H54 (cell line): ENCODE measurements around the gene ITIH5.

Experiments used
- DNase-seq: peaks from one replicate; pipeline ENCODE4 v3.0.0; 2011; ENCODE audit warnings: low spot score, mixed read lengths; ENCODE audit not compliant: insufficient read length
- FAIRE-seq: peaks from 3 replicates; lab custom pipeline; 2011; peaks lifted over from hg19 to GRCh38; lab: Jason Lieb, UNC
- POLR2A ChIP-seq: IDR thresholded peaks from 2 replicates; pipeline ENCODE4 v1.6.1; 2011; ENCODE audit warnings: low read depth, mild to moderate bottlenecking, low read length

ITIH5 gene

DNA sequence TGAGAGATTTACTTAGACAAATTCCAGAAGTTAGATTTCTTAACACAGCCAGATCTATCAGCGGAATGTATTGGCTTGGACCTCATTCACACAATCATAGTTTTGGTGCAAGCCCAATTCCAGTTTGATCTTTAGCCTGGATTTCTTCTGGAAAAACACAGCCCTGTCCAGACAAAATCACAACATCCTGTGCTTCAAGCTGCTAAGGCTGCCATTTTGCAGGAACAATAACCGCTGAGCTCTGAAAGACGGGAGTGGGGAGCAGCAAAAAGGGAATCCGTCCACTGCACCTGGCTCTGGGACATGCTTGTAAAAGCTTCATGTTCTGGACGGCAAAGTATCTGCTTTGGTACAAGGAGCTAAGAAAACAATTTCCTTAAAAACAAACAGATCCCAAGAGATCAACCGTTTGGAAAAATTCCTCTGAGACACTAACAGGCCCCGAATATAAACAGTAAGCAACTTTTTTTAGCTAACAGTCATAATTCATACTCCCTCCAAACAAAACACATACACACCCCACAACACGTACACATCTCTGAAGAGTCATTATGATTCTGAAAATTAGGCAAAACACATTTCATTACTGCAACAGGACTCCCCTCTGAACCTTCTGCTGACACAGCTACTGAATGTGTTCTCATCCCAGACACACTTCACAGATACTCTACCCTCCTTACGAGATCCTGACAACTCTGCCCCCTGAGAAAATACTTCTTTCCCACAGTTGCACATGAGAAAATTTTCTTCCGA, 32.4 kb downstream of the ITIH5 start:
- FAIRE-seq = no peak
- no peak for DNase-seq
- no peak for TF ChIP-seq POLR2A

DNA sequence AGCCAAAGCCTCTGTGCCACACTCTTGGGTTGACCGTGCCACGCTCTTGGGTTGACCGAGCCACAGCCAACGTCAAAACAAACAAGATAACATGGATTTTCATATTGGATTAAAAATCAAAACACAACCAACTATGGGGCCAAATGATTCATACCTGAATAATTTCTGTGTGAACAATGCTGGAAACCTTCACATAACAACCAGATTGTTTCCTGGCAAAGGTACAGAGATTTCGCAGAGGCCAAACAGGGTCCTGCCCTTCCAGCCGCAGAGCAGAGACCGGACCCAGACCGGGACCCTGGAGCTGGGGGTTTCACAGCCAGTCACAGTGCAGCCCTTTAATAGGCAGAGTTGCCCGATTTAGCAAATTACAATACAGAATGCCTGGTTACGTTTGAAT, 40.5 kb downstream of the ITIH5 start:
- no peak for FAIRE-seq
- TF ChIP-seq POLR2A = no peak

DNA sequence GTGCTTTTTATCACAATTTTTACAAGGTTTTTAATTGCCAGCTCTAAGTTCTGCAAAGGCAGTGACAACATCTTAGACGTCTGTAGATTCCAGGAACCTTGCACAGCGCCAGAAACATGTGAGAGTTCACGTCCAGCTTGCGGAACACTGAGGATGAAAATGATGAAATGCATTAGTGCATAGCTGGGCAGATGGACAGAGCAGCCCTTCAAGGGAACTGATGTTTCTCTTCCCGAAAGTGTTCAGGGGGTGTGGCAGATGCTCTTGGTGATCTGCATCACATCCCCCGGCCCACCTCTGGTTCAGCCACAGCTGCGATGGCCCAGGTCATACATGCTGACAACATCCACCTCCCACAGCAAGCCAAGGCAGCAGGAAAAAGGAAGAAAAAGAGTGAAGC, 40.9 kb downstream of the ITIH5 start:
- no peak for FAIRE-seq

More for the DNA sequence above, 40.5 kb downstream of the ITIH5 start:
- no peak for DNase-seq

DNA sequence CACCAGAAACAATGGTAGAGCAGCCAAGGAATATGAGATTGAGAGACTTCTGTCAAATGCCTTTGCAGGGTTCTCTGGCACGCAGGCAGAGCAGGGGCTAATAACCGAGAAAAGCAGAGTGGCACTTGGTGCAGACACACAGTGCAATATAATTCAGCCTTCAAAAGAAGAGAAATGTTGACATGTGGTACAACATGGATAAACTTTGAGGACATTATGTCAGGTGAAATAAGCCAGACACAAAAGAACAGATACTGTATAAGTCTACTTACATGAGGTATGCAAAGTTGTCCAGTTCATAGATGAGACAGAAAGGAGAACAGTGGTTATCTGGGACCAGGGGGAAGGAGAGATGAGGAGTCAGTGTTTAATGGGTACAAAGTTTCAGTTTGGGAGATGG, 41.8 kb downstream of the ITIH5 start:
- FAIRE-seq (no peak), DNase-seq (no peak)
- TF ChIP-seq POLR2A = no peak

More for the DNA sequence above, 40.9 kb downstream of the ITIH5 start:
- DNase-seq = no peak
- no peak for TF ChIP-seq POLR2A

DNA sequence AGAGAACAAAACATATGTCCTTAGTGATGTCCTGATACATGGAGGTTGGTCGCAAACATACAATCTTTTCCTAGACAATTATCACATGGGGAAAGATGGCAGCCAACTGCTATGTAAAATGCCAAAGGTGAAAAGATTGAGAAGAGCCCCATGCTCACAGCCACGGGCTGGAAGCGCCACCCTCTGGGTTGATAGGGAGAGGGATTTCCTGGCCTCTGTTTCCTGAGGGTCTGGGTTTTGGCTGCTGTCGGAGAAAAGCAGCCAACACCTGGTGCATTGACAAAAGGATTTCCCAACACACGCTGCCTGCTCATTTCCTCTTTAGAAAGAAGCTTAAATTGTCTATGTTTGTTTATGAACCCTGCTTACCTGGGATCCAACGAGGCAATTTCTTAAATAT, 43.8 kb downstream of the ITIH5 start:
- FAIRE-seq (no peak), DNase-seq (no peak)
- no peak for TF ChIP-seq POLR2A

DNA sequence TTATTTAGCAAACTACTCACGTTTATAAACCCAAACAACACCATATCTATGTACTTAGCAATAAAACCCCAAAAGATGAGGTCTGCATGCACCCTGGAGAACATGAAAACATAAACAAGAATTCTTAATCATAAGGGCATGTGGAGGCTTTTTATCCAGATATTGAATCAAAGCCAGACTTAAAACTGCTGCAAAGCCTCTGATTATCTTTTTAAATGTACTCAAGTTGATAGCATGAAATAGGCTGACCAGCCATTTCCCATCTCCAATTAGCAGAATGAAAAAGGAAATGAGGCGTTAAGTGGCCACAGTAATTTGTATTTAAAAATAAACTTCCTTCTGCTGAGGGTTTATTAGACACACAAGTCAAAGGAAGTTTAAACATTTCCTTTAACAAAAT, 48.3 kb downstream of the ITIH5 start:
- FAIRE-seq (no peak), DNase-seq (no peak)

DNA sequence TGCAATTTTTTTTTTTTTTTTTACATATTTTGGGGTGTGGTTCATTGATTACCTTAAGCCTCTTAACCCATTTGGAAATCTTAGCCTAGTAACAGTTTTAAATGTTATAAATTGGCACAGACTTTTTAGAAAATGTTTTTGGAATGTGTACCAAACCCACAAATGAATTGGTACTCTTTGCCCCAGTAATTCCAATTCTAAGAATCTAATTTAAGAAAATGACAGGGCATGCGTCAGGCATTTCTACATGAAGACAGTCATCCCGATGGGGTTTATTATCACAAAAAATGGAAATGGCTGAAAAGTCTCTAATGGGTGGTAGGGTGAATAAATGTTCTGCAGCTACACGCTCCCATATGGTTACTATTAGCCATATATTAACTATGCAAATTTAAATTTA, 54.9 kb downstream of the ITIH5 start:
- FAIRE-seq = no peak
- DNase-seq = no peak
- TF ChIP-seq POLR2A = no peak

More for the DNA sequence above, 48.3 kb downstream of the ITIH5 start:
- TF ChIP-seq POLR2A = no peak

DNA sequence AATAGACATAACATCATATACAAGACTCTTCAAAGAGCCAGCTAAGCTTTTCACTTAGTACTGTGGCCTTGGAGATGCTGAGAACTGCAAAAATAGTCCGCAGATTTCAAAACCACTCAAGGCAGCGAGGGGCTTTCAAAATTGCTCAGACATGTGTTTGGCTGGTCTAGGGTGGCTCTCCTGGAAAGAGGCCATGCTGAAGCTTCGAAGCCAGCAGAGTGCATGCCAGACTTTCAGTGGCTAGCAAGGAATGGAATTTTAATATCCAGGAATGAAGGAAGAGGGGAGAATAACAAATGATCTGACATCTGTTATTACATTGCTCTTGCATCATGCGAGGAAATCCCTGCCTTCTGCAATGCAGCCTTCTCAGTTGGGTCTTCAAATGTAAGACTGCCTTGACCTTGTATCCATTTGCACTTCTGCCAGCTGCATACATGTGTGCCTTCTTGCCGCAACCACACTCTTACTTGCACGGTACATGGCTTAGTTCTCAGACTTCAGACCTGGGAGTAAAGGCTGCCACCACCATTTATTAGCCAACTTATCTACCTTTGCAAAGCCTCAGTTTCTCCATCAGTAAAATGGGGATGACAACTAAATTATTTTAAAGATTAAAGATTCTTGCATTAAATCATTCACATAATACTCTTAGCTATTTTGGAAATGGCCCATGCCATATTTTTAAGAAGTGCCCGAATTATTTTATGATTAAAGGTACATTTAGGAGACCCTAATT, 55.9 kb downstream of the ITIH5 start:
- FAIRE-seq (no peak), DNase-seq (no peak)
- TF ChIP-seq POLR2A = no peak

DNA sequence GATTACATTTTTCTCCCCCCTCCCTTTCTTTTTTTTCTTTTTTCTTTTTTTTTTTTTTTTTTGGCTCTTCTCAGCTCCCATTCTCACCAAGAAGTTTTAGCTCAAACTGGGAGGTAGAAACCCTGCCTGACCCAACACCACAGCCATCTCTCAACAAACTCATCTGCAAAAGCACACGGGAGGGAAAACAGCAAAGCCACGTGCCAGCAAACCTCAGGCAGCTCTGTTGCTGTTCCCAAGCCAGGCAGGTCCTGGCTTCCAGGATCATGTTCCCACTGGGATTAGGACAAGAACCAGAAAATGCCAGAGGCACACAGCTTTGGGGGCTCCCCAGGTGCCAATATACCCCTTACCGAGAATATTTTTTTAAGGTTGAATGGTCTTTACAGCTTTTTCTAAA, 56.7 kb downstream of the ITIH5 start:
- FAIRE-seq (no peak), DNase-seq (no peak)
- TF ChIP-seq POLR2A = no peak

DNA sequence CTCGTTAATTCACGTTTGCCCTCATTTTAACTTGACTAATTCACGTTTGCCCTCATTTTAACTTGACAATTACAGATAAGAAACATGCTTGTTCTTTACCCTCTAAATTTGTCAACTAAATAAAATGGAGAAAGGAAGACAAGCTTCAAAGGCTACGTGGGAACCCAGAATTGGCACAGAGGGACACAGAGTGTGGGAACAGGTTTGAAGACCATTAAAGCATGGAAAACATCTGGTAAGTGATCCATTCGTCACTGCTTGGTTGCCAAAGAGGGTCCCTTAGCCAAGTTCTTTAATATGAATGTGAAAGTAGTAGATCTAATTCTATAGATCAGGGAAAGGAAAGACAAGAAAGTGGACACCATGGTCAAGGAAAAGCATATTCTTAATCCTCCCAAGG, 57.2 kb downstream of the ITIH5 start:
- FAIRE-seq = no peak
- no peak for DNase-seq
- TF ChIP-seq POLR2A = no peak

DNA sequence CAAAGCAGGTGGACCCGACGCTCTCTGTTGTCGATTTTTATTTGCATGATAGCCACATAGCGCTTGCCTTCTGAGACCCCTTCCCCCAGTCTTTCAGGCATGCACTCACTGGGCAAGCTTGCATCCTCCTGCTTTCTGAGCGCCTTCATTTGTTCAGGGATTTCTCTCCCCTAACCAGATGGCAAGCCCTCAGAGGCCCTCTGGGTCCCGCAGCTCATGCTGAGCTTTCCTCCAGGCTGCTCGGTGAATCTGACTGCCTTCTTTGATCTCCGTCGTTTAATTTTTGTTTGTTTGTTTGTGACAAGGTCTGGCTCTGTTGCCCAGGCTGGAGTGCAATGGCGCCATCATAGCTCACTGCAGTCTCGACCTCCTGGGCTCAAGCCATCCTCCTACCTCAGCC, 58.8 kb downstream of the ITIH5 start:
- DNase-seq (no peak), FAIRE-seq (no peak)

DNA sequence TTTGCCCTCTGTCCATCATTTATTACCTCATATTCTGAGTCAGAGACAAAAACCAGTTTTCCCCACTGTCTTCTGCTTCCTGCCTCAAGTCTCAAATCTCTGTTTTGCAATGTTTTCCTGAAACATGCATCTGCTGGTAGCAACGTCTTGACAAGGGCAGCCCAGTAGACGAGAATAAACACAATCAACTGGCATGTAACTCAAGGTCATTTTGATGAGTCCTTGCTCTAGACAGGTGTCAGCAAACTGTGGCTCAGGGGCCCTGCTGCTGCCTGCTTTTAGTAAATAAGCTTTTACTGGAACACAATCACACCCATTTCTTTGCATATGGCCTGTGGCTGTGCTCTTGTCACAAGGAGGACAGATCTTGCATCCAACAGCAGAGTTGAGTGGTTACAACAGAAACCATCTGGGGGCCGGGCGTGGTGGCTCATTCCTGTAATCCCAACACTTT, 59.8 kb downstream of the ITIH5 start:
- no peak for TF ChIP-seq POLR2A
- DNase-seq (no peak), FAIRE-seq (no peak)

More for the DNA sequence above, 58.8 kb downstream of the ITIH5 start:
- TF ChIP-seq POLR2A = no peak

DNA sequence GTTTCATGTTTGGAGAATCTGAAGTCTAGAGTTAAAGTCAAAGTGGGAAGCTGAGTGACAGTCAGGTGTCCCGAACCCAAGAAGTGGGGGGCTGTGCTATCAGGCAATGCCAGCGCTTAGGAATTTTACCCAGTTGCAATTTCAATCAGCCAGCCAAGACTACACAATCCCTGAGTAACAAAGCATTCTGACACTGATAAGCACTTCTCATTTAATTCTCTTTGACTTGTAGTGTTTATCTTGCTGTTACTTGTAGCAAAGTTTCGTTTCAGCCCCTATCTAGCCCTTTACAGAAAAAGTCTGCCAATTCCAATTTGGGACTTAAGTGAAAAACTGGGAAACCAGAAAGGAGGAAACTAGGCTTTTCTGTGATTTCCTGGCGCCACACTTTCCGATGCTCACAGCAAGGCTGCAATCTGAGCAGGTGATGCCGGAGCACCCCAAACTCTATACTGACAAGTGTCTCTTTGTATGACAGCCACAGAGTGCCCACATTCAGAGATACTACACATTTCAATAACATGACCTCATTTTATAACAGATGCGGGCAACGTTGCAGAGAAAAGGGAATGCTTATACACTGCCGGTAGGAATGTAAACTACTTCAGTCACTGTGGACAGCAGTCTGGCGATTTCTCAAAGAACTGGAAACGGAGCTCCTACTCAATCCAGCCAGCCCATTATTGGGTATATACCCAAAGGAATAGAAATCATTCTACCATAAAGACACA, 61.0 kb downstream of the ITIH5 start:
- no peak for FAIRE-seq
- no peak for DNase-seq
- no peak for TF ChIP-seq POLR2A
